ENCODE data around the gene USP15.

Gene USP15

DNA sequence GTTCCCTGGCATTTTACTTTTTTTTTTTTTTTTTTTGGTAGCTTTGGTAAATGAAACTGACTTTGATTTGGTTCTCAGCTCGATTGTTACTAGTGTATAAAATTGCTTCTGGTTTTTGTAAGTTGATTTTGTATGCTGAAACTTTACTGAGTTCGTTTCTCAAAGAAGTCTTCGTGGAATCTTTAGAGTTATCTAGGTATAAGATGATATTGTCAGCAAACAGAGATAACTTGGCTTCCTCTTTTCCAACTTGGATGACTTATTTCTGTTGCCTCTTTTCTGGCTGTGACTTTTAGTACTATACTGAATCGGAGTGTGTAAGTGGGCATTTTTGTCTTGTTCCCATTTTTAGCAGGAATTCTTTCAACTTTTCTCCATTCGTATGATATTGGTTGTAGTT, 28.1 kb downstream of the USP15 start:
- DNase-seq, result no peak

DNA sequence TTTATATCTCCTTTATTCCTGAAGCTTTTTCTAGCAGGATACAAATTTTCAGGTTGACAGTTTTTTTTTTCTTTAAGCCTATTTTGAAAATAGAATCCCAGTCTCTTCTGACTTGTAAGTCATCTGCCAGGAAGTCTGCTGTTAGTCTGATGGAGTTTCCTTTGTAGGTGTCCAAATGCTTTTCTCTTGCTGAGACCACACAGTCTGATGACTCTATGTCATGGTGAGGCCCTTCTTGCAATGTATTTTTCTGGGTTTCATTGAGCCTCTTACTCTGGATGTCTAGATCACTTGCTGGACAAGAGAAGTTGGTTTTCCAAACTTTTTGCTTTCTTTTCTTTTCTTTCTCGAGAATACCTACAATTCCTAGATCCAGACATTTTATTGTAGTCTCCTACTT, 30.6 kb downstream of the USP15 start:
- no peak for DNase-seq

DNA sequence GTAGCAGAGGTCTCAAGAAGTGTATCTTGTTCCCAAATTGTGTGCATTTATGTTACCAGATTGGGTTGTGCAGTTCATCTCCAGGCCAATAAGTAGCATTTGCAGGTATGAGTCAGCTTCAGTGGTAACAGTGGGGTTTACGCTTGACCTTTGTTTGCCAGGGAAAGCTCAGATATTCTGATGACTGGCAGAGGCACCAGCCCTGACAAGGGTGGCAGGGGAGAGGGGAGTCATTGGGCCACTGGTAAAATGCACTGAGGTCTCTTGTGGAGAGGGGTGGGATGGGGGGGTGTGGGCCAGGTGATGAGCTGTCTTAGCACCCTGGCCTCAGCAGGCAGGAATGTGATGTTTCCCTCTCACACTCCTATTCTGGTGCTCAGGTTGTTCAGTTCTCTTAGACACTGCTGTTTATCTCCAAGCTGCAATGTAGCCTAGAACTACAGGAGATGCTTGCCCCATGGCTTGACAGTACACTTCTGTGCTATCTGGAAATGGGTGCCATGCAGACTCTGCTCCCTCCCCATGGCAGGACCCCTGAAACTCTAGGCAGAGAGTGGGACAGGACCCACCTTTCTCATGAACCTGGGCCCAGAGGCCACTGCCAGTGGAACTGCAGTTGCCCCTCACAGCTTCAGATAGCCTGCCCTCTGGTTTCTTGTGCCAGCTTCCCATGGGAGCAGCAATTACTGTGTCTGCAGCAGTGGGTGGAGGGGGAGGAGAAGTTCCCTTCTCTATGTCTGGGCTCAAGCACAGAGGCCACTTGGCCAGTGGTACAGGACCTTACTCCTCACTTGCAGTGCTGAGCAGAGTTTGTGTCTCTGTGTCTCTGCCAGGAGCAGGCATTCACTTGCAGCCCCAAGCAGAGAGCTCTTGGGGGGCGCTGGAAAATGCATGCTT, 31.9 kb downstream of the USP15 start:
- no peak for DNase-seq

DNA sequence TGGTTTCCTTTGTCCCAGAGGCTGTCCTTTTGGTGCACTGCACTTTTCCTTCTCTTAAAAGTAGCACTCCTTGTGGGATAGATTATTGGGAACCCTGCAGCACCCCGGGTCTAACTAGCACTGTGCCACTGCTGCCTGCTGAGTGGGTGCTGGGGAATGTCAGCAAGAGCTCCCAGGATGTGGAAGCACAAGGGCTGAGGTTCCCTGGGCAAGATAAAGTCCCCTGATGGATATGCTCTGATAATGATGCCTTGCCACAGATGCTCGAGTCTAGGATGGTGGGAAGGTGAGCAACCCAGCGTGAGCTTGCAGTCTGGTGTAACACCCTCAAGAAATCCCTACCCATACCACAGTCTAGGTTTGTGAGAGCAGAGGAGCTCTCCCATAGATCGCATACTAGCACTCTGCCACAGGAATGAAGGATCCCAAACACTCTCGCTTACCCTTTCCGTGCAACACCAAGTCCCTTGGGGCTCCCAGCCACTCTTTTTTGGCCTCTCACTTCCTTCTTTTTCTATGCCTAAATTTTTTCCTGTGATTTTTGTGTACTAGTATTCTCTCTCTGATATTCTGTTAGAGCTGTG, 32.6 kb downstream of the USP15 start:
- DNase-seq, result no peak

DNA sequence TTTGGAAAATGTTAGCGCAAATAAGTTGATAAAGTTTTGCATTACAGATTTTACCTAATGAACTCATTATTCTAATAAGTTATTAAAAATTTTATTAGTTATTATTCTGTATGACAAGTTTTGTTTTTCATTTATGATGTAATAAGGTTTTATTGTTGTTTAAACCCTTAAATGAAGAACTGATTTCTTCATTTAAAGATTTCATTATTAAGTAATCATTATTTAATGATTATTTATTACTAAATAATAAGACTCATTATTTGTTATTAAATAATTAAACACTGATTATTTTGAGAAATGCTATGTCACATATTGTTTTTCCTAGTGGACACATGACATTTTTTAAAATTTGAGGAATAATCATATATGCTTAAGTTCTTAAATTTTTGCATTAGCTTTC, 34.2 kb downstream of the USP15 start:
- DNase-seq, result no peak

DNA sequence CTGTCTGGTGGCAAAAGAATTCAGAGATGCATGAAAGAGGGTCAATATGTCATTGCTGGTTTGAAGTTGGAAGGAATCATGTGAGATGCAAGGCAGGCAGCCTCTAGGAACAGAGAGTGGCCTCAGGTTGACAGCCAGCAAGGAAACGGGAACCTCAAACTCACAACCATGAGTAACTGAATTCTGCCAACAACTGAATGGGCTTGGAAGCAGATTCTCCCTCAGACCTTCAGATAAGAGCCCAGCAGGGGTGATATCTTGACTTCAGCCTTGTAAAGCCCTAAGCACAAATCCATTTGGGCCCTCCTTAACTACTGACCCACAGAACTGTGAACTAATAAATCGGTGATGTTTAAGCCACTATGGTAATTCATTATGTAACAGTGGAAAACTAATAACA, 35.8 kb downstream of the USP15 start:
- no peak for DNase-seq

DNA sequence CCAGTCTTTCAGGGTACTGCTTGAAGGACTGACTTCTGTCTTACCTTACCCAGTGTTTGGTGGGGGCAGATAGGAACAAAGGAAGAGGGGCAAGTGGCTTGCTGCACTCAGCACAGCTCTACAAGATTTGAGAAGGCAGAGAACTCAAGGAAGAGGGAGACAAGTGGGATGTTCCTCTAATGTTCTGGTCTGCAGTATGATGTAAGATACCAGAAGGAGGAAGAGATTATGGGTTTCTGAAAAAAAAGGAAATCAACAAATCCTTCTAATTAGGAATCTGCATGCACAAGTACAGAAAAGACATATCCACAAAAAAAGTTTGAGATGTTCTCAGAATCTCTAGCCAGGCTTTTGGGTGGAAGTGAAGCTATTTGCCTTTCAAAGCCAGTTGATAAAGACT, 37.1 kb downstream of the USP15 start:
- DNase-seq, result no peak

DNA sequence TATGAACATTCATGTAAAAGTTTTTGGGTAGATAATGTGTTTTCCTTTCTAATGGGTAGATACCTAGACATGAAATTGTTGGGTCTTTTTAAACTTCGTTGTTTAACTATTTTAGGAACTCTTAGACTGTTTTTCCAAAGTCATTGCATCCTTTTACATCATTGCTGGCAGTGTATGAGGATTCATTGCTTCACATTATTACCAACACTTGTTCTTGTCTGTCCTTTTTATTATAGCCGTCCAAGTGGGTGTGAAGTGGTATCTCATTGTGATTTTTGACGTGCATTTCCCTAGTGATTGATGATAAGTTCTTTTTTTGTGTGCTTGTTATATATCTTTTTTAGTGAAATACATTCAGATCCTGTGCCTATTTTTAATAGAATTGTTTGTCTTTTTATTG, 39.4 kb downstream of the USP15 start:
- DNase-seq, result no peak

DNA sequence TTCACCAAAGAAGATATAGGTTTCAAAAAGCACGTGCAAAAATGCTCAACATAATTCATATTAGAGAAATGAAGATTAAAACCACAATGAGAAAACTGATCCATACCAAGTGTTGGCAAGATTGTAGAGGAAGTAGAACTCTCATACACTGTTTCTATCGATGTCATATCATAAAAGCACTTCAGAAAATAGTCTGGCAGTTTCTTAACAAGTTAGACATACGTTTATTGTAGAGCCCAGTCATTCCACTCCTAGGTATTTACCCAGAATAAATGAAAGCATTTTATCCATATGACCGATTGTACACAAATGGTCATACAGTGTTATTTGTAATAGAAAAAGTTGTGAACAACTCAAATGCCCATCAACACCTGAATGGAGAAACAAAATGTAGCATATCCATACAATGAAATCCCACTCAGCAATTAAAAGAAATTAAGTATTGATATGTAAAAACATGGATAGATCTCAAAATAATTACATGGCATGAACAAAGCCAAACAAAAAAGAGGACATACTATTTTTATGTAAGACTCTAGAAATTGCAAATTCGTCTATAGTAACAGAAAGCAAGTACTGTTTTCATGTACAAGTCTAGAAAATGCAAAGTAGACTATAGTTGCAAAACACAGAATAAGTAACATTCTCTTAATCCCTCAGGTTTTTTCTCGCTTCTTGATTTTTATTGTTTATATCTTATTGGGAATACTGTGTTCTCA, 41.0 kb downstream of the USP15 start:
- no peak for DNase-seq

DNA sequence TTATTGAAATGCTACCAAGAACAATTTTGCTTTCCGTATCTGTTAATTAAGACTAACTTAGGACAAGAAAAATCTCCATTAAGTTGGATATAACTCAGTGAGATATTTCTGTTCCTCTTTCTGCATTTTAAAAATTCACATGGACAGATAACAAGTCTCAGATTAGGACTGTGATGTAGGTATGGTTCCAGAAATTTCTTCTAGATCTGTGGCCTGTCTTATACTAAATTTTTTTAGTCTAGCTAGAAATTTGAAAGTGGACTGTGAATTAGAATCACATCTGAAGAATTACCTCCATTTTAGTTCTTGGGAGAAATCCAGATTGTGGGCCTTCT, 41.6 kb downstream of the USP15 start:
- DNase-seq, result no peak

DNA sequence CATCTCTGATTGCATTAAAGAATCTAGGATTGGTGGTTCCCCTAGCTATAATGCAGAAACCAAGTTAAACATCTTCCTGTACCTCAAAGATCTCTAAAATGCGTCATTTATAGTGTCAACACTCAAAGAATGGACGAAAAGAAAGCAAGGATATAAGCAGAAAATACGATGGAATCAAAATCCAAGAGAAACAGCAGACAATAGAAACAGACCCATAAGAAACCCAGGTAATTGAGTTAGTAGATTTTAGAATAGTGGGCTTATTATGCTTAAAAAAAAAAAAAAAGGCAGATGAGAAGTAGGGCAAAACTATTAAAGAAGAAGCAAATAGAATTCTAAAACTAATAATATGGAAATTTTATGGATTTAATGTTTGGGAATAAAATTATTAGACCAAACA, 44.4 kb downstream of the USP15 start:
- no peak for DNase-seq

DNA sequence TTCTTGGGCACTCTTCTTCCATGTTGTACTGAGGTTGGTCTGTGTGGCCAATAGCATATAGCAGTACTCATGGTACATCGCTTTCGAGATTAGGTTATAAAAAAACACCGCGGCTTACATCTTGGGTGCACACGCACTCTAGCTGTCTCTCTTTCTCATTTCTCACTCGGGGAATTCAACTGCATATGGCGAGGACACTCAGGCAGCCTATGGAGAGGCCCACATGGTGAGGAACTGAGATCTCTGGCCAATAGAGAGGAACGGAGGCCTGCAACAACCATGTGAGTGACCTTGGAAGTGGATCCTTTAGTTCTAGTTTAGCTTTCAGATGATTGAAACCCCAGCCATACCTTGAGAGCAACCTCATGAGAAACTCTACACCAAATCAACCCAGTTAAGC, 45.6 kb downstream of the USP15 start:
- DNase-seq, result no peak

DNA sequence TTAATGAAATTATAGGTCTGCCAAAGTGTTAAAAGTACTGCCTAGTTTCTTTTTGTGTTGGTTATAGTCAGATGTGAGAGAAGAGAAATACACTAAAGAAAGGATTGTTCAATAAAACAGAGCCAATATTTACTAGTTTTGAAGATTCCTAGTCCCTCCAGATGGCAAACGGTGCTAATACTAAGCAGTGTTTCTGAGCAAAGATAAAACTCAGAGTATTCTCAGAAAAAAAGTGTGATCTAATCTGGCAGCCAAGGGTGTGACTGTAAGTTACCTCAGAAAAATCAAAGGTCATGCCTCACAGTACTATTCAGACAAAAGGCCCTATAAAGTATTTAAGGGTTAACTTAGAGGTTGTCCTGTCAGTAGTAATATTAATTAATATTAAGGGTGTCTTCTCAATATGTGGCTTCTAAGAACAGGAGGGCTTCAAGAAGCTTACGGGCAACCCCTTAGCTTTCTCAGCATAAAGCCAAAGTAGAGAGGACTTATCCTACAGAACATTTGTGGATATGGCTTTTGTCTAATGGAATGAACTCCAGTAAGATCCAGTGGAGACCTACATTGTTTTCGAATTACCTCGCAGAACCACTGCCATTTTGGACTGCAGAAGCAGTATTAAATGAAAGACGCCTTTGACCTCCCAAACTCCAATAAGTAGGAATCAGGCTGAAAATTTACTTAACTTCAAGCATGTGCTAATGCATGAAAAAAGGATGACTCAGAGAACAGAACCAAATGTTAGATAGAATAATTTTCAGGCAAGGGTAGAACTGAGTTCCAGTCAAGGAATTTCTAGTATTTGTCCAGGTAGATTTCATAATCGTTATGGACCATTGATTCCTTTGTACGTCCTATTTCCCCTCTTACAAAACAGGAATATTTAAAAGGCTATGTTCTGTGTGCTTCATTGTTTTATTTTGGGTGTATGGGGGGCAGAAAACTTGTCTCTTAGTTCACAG, 46.6 kb downstream of the USP15 start:
- DNase-seq, result no peak

DNA sequence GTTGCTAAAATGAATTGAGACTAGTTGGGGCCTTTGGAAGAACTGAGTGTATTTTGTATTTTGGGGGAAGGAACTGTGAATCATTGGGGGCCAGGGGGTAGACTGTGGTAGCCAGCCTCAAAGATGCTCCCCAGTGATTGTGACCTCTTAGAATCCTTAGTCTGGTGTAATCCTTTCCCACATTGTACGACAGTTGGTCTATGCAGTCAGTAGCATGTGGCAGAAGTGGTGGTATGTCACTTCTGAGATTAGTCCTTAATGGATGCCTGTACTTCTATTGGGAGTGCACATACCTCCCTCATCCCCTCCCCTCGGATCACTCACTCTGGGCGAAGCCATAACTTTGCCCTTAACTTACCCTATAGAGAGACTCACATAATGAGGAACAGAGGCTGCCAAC, 48.0 kb downstream of the USP15 start:
- DNase-seq, result no peak

DNA sequence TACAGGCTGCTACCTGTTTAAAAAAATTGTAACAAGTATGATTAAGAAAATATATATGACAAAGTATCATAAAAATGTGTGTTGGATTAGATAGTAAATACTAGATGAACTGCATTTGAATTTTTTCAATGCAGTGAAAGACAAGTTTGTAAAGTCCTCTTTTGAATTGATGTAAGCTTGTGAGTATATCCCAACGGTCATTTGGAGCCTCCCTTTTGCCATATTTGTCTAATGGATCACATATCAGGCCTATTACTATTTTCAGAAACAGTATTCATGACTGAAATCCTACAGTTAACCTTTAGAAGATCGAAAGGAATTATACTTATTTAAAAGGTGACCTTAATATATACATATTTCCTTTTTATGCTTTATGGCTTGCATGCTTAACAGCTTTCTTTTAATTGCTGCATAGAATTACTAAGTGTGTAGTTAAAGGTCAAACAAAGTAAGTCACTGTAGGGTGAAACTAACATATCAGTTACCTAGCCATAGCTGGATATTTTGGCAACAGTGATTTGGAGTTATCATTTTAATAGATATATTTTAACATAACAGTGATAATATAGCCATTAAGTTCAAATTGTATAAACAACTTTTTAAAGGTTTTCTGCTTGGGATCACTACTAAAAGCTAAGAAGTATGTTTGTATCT, 53.6 kb downstream of the USP15 start:
- DNase-seq, result no peak

DNA sequence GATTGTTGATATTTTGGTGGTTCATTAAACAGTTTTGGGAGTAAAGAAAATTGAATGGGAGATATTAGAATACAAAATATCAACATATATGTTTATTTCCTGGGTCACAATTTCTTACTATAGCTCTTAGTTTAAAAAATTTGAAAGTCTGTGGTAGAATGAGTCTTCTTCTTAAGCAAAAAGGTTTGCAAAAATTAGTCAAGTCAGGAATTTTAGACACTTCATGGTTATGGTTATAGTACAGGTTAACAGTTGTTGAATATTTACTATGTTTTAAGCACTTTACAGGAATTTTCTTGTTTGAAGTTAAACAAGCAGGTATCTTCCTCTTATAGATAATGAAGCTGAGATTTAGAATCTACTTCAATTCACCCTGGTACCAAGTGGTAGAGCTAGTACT, 56.8 kb downstream of the USP15 start:
- no peak for DNase-seq

DNA sequence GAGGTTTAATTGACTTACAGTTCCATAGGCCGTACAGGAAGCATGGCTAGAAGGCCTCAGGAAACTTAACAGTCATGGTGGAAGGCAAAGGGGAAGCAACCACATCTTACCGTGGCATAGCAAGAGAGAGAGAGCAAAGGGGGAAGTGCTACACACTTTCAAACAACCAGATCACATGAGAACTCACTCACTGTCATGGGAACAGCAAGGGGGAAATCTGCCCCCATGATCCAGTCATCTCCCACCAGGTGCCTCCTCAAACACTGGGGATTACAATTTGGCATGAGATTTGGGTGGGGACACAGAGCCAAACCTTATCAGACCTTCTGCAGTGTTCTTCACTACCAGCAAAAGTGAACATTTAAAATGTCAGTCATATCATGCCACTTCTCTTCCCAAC, 58.9 kb downstream of the USP15 start:
- no peak for DNase-seq

DNA sequence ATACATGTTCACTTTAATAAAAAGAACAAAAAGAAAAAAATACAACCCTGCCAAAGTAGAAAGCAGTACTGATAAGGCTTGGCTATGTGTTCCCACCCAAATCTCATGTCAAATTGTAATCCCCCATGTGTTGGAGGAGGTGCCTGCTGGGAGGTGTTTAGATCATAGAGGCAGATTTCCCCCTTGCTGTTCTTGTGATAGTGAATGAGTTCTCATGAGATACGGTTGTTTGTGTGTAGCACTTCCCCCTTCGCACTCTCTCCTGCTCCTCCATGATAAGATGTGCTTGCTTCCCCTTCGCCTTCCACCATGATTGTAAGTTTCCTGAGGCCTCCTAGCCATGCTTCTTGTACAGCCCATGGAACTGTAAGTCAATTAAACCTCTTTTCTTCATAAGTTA, 59.9 kb downstream of the USP15 start:
- no peak for DNase-seq

DNA sequence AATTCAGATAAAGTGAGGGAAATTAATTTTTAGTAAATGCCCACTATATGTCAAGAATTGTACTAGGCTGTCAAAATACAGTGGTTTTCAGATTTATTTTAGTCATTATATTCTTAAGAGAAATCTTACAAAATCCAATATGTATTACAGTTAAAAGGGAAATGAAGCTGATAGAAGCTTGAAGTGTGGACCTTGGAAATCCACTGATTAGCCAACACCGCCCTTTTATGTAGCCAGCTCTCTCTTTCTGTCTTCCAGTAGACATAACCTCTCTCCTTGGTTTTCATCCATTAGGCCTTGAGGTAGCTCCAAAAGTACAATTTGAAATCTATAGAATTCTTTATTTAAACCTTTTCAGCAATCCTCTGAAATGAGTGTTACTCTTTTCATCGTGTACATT, 63.2 kb downstream of the USP15 start:
- no peak for DNase-seq

DNA sequence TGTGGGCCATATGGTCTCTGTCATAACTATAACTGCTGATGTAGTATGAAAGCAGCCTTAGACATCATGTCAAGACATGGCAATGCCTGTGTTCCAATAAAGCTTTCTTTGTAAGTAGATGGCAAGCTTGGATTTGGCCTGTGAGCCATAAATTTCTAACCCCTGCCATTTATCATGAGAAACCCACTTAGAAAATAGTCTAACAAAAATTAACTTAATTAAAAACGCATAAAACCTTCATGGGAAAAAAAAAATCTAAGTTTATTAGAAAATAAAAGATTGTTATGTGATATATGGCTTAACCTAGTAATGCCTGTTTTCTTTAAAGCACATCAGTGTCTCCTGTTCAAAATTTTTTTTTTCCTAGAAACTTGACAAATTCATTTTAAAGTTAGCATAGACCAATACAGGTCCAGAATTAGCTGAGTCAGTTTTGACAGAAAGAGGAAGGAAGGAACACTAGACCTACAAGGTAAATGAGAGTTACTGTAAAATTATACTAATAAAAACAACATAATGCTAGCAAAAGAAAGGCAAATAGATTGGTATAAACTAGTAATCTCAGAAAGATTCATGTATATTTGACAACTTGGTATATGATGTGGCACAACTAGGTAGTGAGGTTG, 68.2 kb downstream of the USP15 start:
- no peak for DNase-seq

DNA sequence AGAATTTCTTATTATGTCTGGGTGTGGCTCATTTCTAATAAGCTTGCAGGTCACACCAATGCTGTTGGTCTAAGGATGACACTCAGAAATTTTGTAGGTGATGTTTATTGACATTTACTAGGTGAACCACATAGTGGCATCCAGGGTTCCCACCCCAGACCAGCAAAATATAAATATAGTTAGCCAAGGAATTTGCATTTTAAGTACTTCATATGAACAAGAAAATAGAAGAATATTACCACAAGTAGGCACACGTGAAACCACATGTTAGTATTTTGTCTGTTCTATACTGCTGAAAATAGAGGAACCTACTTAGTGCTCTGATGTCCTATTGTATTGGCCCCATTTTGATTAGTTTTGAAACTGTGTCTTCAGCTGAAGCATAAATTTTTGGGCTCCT, 71.1 kb downstream of the USP15 start:
- DNase-seq, result no peak

DNA sequence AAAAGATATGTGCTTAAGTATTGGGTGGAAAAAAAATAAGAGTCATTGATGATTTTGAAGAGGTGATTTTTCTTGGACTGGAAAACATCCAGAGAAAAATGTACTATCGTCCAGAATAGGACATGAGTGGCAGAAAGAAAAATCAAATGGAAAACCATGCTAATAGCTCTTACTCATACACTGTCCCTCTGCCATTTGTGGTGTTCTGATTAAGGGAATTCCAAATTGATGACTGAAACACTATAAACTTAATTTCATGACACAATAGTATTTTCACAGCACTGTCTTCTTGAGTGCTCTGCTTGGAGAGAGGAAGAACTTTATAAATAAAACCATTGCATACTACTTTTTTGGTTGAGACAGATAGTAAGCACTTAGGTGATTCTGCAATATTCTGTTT, 72.4 kb downstream of the USP15 start:
- no peak for DNase-seq

Data from cortex of kidney (tissue), 1 donor.